Esophagus squamous epithelium (tissue), 4 donors: ENCODE data around the gene NEK5.

Source experiments
- CTCF ChIP-seq, 6 experiments: fragments of 450-650 bp in 4 of 6; fragments of 200-600 bp in 2 of 6; sonication (generic) in 2 of 6; IDR thresholded peaks; one replicate each; pipeline ENCODE4 v1.5.1; 2016 to 2019; ENCODE audit warnings: antibody characterized with exemption in 6 of 6, mild to moderate bottlenecking in 4 of 6, moderate library complexity in 4 of 6
- POLR2A ChIP-seq, 4 donors: fragments of 450-650 bp; IDR thresholded peaks; one replicate each; pipeline ENCODE4 v1.6.1; 2017; ENCODE audit warnings: antibody characterized with exemption in 4 of 4, mild to moderate bottlenecking in 4 of 4, moderate library complexity in 3 of 4

- TF ChIP-seq POLR2A (IDR thresholded peaks at IDR 0.05) (no peak), CTCF (IDR thresholded peaks at IDR 0.05) (no peak)
These were observed 10.3 kb downstream of the NEK5 start for GRCh38 chr13:52118595-52118994.
